ENCODE data around the gene LDB2. TPM values are rescaled to one million over a fixed set of nuclear protein-coding genes. Genes with fewer than 3 reads are reported as not detected.

LDB2 gene
- total and polyA plus RNA-seq, 2 donors from 2014 or later = 26.9 to 59.9 TPM

DNA sequence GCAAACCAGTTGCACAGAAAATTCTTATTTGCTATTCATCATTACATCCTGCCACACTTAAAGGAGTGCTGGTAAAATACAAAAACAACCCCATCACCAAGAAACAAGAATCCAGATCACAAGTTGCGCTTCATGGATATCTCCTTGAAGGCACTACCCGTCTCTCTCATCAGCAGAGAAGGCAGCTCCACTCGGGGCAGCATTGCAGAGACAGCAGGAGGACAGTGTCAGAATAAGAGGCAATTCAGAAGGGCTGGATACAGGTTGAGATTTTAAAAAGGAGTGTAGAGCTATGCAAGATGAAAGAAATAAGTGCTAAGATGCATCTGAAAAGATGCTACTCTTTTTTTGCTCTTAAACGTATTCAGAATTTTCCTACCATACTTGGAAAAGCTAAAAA, 71.4 kb downstream of the LDB2 start:
- Histone ChIP-seq H3K9me3 (ENCODE audit: control insufficient read depth in 2 of 3, insufficient read depth in 1 of 3, low read length in 3 of 3) (no peaks in the 10 kb centered on the region), H3K9ac (ENCODE audit: low read length in 3 of 3) (no peak overlapping the region), H3K27ac (ENCODE audit: low read depth in 2 of 2, low read length in 2 of 2) (no peak overlapping the region), H3K27me3 (ENCODE audit: control insufficient read depth, insufficient read depth, low read length) (no peaks in the 10 kb centered on the region), H3K4me3 (ENCODE audit: low read length in 3 of 3) (no peak overlapping the region), H3K36me3 (ENCODE audit: control insufficient read depth in 2 of 3, insufficient read depth in 3 of 3, low read length in 3 of 3) (peaks cover 0 to 2% (median 0%) of the 10 kb centered on the region in 3 donors), H3K4me1 (ENCODE audit: control insufficient read depth in 2 of 3, insufficient read depth in 2 of 3, low read depth in 1 of 3, low read length in 3 of 3) (peaks cover 0 to 7% (median 0%) of the 10 kb centered on the region in 3 donors)
- no peak for DNase-seq
- FAIRE-seq = no peak
- TF ChIP-seq, protein P1, sequence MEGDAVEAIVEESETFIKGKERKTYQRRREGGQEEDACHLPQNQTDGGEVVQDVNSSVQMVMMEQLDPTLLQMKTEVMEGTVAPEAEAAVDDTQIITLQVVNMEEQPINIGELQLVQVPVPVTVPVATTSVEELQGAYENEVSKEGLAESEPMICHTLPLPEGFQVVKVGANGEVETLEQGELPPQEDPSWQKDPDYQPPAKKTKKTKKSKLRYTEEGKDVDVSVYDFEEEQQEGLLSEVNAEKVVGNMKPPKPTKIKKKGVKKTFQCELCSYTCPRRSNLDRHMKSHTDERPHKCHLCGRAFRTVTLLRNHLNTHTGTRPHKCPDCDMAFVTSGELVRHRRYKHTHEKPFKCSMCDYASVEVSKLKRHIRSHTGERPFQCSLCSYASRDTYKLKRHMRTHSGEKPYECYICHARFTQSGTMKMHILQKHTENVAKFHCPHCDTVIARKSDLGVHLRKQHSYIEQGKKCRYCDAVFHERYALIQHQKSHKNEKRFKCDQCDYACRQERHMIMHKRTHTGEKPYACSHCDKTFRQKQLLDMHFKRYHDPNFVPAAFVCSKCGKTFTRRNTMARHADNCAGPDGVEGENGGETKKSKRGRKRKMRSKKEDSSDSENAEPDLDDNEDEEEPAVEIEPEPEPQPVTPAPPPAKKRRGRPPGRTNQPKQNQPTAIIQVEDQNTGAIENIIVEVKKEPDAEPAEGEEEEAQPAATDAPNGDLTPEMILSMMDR (IDR thresholded peaks at IDR 0.05; ENCODE audit: borderline replicate concordance, extremely low read depth, insufficient read depth) = no peak
- intact Hi-C loops (cut with DNase I) = no loop called here

DNA sequence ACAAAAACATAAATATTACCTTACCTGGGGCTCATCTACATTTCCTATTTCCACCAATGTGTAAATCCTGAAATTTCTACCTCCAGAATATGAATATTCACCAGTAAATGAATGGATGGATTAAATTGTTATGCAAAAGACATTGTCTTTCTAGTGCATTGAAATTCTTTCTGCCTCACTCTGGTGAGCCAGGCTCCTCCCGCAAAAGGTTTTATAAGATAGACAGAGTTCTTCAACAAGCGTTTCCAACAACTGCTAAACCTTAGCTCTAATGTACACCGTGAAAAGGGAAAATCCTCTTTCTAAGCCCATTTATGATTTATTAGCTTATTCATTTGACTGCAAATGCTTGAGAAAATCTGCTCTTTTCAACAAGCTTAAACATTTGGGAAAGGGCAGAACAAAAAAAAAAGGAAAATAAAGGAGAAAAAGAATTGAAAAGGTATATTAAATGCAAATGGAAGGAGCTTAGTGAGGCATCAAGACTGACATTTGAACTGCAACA, 72.0 kb downstream of the LDB2 start:
- no peak overlapping the region for H3K4me3 ChIP-seq (ENCODE audit: low read length in 3 of 3)
- H3K9ac ChIP-seq (ENCODE audit: low read length in 3 of 3) = no peak overlapping the region
- no peak for FAIRE-seq
- no peak overlapping the region for H3K27ac ChIP-seq (ENCODE audit: low read depth in 2 of 2, low read length in 2 of 2)
- peaks cover 0 to 2% (median 0%) of the 10 kb centered on the region in 3 donors for H3K36me3 ChIP-seq (ENCODE audit: control insufficient read depth in 2 of 3, insufficient read depth in 3 of 3, low read length in 3 of 3)
- H3K4me1 ChIP-seq (ENCODE audit: control insufficient read depth in 2 of 3, insufficient read depth in 2 of 3, low read depth in 1 of 3, low read length in 3 of 3) = peaks cover 0 to 7% (median 0%) of the 10 kb centered on the region in 3 donors
- TF ChIP-seq, protein P1 (IDR thresholded peaks at IDR 0.05; ENCODE audit: borderline replicate concordance, extremely low read depth, insufficient read depth) = no peak
- intact Hi-C loops (cut with DNase I) = no loop called here
- H3K27me3 ChIP-seq (ENCODE audit: control insufficient read depth, insufficient read depth, low read length) = no peaks in the 10 kb centered on the region
- H3K9me3 ChIP-seq (ENCODE audit: control insufficient read depth in 2 of 3, insufficient read depth in 1 of 3, low read length in 3 of 3) = no peaks in the 10 kb centered on the region
- no peak for DNase-seq

DNA sequence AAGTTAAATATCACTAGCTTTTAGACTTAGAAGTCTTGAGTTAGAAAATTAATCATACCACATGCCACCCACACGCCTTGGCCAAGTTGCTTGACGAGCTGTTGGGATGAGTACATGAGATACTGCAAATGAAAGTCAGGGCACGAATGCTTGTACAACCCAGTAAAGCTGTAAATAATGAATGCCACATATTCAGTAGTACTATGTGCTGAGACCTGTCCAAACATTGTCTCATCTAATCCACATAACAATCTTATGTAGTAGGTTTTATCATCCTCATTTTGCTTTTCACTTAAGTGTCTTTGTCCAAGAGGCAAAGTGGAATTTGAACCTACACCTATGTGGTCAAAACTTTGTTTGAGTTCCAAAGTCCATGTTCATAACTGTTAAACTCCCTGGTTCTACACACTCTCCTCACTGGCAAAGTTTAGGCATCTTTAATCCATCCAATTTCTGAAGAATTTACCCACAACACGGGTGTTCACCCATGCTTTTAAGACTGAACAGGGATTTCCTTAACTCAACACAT, 74.1 kb downstream of the LDB2 start:
- FAIRE-seq (no peak), DNase-seq (no peak)
- TF ChIP-seq, protein P1 (IDR thresholded peaks at IDR 0.05; ENCODE audit: borderline replicate concordance, extremely low read depth, insufficient read depth) = no peak

More for the DNA sequence above, 74.1 kb downstream of the LDB2 start:
- no peak overlapping the region for H3K9ac ChIP-seq (ENCODE audit: low read length in 3 of 3)
- H3K9me3 ChIP-seq (ENCODE audit: control insufficient read depth in 2 of 3, insufficient read depth in 1 of 3, low read length in 3 of 3) = no peaks in the 10 kb centered on the region
- no peaks in the 10 kb centered on the region for H3K27me3 ChIP-seq (ENCODE audit: control insufficient read depth, insufficient read depth, low read length)
- no peak overlapping the region for H3K27ac ChIP-seq (ENCODE audit: low read depth in 2 of 2, low read length in 2 of 2)
- peaks cover 0 to 2% (median 0%) of the 10 kb centered on the region in 3 donors for H3K36me3 ChIP-seq (ENCODE audit: control insufficient read depth in 2 of 3, insufficient read depth in 3 of 3, low read length in 3 of 3)
- no peak overlapping the region for H3K4me3 ChIP-seq (ENCODE audit: low read length in 3 of 3)
- intact Hi-C loops (cut with DNase I) = no loop called here
- H3K4me1 ChIP-seq (ENCODE audit: control insufficient read depth in 2 of 3, insufficient read depth in 2 of 3, low read depth in 1 of 3, low read length in 3 of 3) = peaks cover 0 to 7% (median 0%) of the 10 kb centered on the region in 3 donors

Measured in kidney (tissue), 14 donors.